IPS-20b (cell line): ENCODE measurements around the gene SEMA3B.

Experiments
- H3K27ac ChIP-seq: one replicate; pipeline ENCODE4 v1.5.1; 2013; ENCODE audit warnings: low read length
- H3K27me3 ChIP-seq: 2 replicates; pipeline ENCODE4 v1.6.1; 2013; ENCODE audit warnings: mild to moderate bottlenecking, low read length, inconsistent platforms; ENCODE audit not compliant: insufficient read depth
- H3K36me3 ChIP-seq: 2 replicates; pipeline ENCODE4 v1.6.1; 2013; ENCODE audit warnings: low read depth, mild to moderate bottlenecking, inconsistent platforms, low read length, moderate library complexity; ENCODE audit not compliant: insufficient read depth
- H3K4me1 ChIP-seq: 2 replicates; pipeline ENCODE4 v1.6.1; 2013; ENCODE audit warnings: mild to moderate bottlenecking, control low read depth, inconsistent platforms, low read length, moderate library complexity; ENCODE audit not compliant: insufficient read depth
- H3K4me3 ChIP-seq: 2 replicates; pipeline ENCODE4 v1.5.1; 2013; ENCODE audit warnings: mild to moderate bottlenecking, low read length, inconsistent platforms
- H3K9ac ChIP-seq: 2 replicates; pipeline ENCODE4 v1.6.1; 2013; ENCODE audit warnings: low read depth, mild to moderate bottlenecking, inconsistent platforms, low read length, moderate library complexity
- H3K9me3 ChIP-seq: 2 replicates; pipeline ENCODE4 v1.6.1; 2013; ENCODE audit warnings: mild to moderate bottlenecking, low read depth, low read length, inconsistent platforms; ENCODE audit not compliant: insufficient read depth

SEMA3B gene

DNA sequence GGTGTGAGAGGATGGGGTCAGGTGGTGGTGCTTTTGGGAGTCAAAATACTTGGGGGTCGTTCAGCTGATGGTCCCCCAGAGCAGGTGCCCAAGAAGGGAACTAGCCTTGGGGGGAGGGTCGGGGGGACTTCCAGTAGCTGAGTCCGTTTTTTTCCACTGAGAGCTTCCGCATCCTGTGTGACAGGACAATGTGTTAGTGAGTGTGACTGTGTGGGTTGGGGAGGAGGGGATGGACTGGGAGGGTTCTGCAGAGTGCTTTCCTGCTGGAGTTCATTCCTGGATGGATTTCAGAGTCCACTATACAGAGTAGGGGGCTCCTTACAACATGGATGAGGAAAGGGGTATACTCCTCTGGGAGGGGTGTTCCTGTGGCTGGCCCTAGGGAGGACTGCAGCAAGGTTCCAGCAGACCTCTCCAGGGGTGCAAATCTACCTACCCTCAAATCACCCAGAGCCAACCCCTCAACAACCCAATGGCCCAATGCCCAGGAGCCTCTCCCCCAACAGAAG, 54.2 kb downstream of the SEMA3B start:
- no peak overlapping the region for H3K27ac ChIP-seq

DNA sequence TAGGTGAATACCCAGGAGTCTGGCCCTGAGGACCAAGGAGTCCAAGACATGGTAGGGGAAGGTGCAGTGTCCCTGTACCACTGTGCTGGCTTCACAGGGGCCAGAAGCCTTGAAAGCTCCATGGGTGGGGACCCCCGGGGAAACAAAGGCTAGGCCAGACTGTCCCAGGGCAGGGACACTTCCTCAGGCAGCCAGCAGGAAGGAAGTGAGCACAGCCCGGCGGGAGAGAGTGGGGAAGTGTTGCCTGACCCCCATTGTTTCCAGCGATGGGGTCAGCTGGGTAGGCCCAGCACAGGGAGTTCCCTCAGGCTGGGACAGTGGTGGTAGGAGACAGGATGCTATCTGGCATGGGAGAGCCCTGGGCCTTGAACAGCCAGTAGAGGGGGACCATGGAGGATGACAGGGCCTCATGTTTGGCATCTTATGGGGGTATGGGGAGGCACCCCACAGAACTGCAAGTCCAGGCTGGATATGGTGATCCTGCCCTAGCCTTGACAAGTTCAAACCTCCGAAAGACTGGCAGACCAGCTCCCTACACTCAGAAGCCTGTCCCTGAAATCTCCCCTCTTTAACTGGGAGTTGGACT, 54.8 kb downstream of the SEMA3B start:
- H3K4me3 ChIP-seq = no peak overlapping the region
- H3K9ac ChIP-seq = no peak overlapping the region; the same call in 1 of the 2 replicates
- no peaks in the 10 kb centered on the region for H3K9me3 ChIP-seq
- no peak overlapping the region for H3K27ac ChIP-seq
- peaks cover 29% of the 10 kb centered on the region for H3K36me3 ChIP-seq
- peaks cover 7% of the 10 kb centered on the region; the same call in 1 of the 2 replicates for H3K4me1 ChIP-seq
- no peaks in the 10 kb centered on the region for H3K27me3 ChIP-seq

More for the DNA sequence above, 54.2 kb downstream of the SEMA3B start:
- Histone ChIP-seq H3K27me3 (no peaks in the 10 kb centered on the region), H3K36me3 (peaks cover 35% of the 10 kb centered on the region), H3K4me1 (peaks cover 7% of the 10 kb centered on the region; the same call in 1 of the 2 replicates), H3K4me3 (peak overlapping the region; percentile 100; the same call in 1 of the 2 replicates), H3K9ac (peak overlapping the region; percentile 99; the same call in 1 of the 2 replicates), H3K9me3 (no peaks in the 10 kb centered on the region)

DNA sequence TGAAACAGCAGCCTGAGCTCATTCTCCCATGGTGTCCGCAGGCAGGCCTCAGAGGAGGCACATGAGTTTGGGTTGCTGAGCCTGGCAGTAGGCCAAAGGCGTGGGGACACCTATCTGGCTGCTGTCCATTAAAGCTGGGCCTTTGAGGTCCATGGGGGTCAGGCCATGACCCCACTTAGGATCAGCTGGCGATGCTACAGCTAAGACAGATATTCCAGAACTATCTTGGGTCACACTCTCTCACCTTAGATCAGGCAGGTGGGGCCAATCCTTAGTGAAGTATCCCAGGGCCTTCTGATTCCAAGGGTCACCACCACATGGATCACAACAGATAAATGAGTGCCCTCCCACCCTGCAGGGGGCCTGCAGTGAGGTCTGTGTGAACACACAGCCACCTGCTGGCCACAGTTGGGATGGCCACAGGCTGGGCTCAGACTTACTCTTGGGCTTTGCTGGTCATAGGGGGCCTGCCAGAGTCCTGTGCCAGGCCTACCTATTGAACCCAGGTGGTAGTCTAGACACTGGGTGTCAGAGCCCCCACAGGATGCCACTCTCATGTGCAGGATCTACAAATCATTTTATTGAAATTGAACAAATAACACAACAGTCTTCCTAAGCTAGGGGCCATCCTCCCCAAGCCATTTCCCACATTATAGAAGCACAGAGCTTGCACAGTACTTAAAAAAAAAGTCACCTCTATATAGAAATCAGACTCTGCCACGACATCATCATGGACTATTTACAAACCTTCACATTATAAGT, 55.6 kb downstream of the SEMA3B start:
- Histone ChIP-seq H3K27me3 (no peaks in the 10 kb centered on the region), H3K9ac (no peak overlapping the region), H3K4me3 (no peak overlapping the region), H3K36me3 (peaks cover 25% of the 10 kb centered on the region), H3K9me3 (no peaks in the 10 kb centered on the region), H3K27ac (no peak overlapping the region), H3K4me1 (peaks cover 7% of the 10 kb centered on the region; the same call in 1 of the 2 replicates)

DNA sequence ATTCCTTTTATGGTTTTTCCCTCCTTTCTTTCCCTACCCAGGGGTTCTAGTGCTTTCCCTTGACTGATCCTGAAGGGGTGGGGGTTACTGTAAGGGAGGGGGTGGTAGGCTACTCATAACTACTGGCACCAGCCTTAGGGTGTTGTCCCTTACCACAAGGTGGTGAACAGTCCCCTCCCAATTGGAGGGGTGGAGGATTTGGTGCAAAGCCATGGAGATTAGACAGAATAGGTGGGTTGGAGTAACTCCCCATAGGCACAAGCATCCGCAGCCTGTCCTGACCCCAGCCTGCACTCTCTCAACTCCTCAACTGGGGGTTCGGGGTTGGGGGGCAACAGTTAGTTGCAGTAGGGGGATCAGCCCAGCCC, 56.1 kb downstream of the SEMA3B start:
- Histone ChIP-seq H3K9ac (no peak overlapping the region), H3K9me3 (no peaks in the 10 kb centered on the region), H3K4me1 (peaks cover 7% of the 10 kb centered on the region; the same call in 1 of the 2 replicates), H3K36me3 (peaks cover 25% of the 10 kb centered on the region), H3K27me3 (no peaks in the 10 kb centered on the region), H3K27ac (no peak overlapping the region), H3K4me3 (no peak overlapping the region)

DNA sequence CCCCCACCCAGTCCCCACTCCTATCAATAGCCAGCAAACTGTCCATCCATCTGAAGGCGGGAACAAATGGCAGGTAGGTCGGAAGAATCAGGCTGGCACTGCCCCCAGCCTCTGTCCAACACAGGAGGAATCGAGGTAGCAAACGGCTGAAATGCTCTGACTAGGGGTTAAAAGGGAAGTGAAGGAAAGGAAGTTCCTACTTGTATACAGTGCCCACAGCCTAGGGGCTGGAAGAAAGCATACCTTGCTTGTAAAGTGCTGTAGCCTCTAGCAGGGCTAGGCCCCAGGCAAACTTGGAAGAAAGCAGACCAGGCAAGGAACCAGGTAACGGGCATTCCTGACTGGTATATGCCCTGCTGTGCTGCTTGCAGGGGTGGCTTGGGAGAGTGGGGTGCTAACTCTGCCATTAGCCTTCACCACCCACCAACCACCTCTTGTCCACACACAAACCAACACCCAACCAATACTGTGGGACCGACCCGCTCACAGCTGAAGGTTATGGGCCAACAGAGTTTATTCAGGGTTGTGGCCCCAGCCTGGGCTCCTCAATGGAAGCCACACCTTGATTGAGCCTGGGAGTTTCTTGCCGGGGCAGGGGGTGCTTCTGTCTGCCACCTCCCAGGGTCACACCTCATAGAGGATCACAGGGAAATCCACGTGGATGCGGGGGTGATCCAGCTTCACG, 56.7 kb downstream of the SEMA3B start:
- Histone ChIP-seq H3K36me3 (peaks cover 30% of the 10 kb centered on the region), H3K27ac (no peak overlapping the region), H3K27me3 (no peaks in the 10 kb centered on the region), H3K9ac (no peak overlapping the region), H3K4me3 (no peak overlapping the region), H3K4me1 (peaks cover 7% of the 10 kb centered on the region; the same call in 1 of the 2 replicates), H3K9me3 (no peaks in the 10 kb centered on the region)

DNA sequence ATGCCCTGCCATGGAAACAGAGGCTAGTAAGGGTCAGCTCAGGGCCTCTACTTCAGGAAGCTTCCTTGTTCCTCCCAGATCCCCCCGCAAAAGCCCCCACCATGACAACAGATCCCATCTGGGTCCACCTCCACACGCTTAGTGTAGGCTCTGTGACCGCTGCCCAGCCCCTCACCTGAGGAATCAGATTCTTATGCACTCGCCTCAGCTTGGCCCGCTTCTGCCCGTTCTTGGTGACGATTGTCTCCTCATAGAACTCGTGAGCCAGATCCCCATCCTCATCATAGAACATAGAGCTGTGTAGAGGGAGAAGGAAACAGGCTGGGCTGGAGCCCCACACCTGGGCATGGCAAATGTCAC, 57.2 kb downstream of the SEMA3B start:
- Histone ChIP-seq H3K9me3 (no peaks in the 10 kb centered on the region), H3K4me1 (peaks cover 7% of the 10 kb centered on the region; the same call in 1 of the 2 replicates), H3K27ac (no peak overlapping the region), H3K27me3 (no peaks in the 10 kb centered on the region), H3K4me3 (no peak overlapping the region), H3K36me3 (peaks cover 36% of the 10 kb centered on the region), H3K9ac (no peak overlapping the region)

DNA sequence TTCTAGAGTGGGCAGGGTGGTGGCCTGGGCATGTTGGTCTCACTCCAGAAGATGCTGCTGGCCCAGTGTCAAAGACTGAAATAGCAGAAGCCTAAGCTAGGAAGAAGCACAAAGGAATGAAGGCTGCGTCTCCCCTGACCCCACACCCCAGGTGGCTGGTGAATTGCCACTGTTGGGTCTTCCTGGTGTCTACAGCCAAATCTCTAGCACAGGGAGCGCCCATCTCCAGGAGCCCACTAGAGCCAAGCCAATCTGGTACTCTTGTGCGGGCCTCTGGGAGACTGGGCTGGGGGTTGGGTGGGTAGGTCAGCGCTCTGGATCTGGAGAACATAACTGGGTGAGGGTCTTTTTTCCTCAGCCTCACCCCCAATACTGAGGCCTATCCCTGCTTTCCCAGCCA, 58.2 kb downstream of the SEMA3B start:
- H3K27ac ChIP-seq = no peak overlapping the region
- peaks cover 45% of the 10 kb centered on the region for H3K36me3 ChIP-seq

More for the DNA sequence above, 58.2 kb downstream of the SEMA3B start:
- H3K4me3 ChIP-seq = peak overlapping the region; percentile 90
- H3K9me3 ChIP-seq = no peaks in the 10 kb centered on the region
- H3K27me3 ChIP-seq = no peaks in the 10 kb centered on the region
- peak overlapping the region; percentile 87 for H3K9ac ChIP-seq
- H3K4me1 ChIP-seq = peaks cover 7% of the 10 kb centered on the region; the same call in 1 of the 2 replicates
